Neural cell (in vitro differentiated cells): ENCODE results near the gene PPIAL4G.
"Not testable (repeated sequence)": the region's sequence is repeated elsewhere in the genome, so short reads cannot be mapped to it uniquely, and the experiment has no call there.

Source experiments
- CTCF ChIP-seq: fragments of 450-650 bp; IDR thresholded peaks from 2 replicates; pipeline ENCODE4 v1.5.1; 2014; ENCODE audit warnings: antibody characterized with exemption, mild to moderate bottlenecking, moderate library complexity; ENCODE audit not compliant: poor library complexity, severe bottlenecking
- EP300 ChIP-seq: fragments of 450-650 bp; conservative IDR thresholded peaks from 2 replicates; pipeline ENCODE4 v1.6.1; 2014; ENCODE audit warnings: antibody characterized with exemption, mild to moderate bottlenecking, moderate library complexity; ENCODE audit not compliant: poor library complexity, severe bottlenecking
- EZH2 ChIP-seq: fragments of 200-600, 300-800 bp; shearing (Covaris generic), sonication (generic); IDR thresholded peaks from 2 replicates; pipeline ENCODE4 v1.6.1; 2014; ENCODE audit warnings: antibody characterized with exemption, low read length, borderline replicate concordance, mild to moderate bottlenecking; ENCODE audit not compliant: insufficient read depth, poor library complexity, severe bottlenecking
- MXI1 ChIP-seq: fragments of 450-650 bp; conservative IDR thresholded peaks from 2 replicates; pipeline ENCODE4 v1.6.1; 2014; ENCODE audit warnings: antibody characterized with exemption, mild to moderate bottlenecking; ENCODE audit not compliant: poor library complexity, severe bottlenecking
- POLR2AphosphoS5 ChIP-seq: IDR thresholded peaks from 2 replicates; pipeline ENCODE4 v1.6.1; 2012
- RAD21 ChIP-seq: fragments of 450-650 bp; conservative IDR thresholded peaks from 2 replicates; pipeline ENCODE4 v1.6.1; 2014; ENCODE audit warnings: antibody characterized with exemption, mild to moderate bottlenecking, moderate library complexity
- REST ChIP-seq: IDR thresholded peaks from 2 replicates; pipeline ENCODE4 v1.6.1; 2012; ENCODE audit warnings: borderline replicate concordance

GRCh38 chr1:148439654-148440325 is 43.3 kb downstream of the PPIAL4G start:
- not testable (repeated sequence) for TF ChIP-seq CTCF, POLR2AphosphoS5, REST, EZH2, EP300, MXI1, RAD21
